ENCODE results near the gene PCDHA9. TPM values are rescaled to one million over a fixed set of nuclear protein-coding genes. Genes with fewer than 3 reads are reported as not detected.
"Not testable (repeated sequence)": the region's sequence is repeated elsewhere in the genome, so short reads cannot be mapped to it uniquely, and the experiment has no call there.

Gene PCDHA9
- total RNA-seq, 4 donors from 2014 or later, result 0.44 to 0.79 (median 0.56) TPM; not detected in 1

GRCh38 chr5:140833993-140834392, 14.2 kb upstream of the PCDHA9 start, which contains the start of gene PCDHA7:
PCDHA7 (plus strand) TSS chr5:140834269; CDS start chr5:140834384, 115 bp downstream.
- TF ChIP-seq, protein P1, sequence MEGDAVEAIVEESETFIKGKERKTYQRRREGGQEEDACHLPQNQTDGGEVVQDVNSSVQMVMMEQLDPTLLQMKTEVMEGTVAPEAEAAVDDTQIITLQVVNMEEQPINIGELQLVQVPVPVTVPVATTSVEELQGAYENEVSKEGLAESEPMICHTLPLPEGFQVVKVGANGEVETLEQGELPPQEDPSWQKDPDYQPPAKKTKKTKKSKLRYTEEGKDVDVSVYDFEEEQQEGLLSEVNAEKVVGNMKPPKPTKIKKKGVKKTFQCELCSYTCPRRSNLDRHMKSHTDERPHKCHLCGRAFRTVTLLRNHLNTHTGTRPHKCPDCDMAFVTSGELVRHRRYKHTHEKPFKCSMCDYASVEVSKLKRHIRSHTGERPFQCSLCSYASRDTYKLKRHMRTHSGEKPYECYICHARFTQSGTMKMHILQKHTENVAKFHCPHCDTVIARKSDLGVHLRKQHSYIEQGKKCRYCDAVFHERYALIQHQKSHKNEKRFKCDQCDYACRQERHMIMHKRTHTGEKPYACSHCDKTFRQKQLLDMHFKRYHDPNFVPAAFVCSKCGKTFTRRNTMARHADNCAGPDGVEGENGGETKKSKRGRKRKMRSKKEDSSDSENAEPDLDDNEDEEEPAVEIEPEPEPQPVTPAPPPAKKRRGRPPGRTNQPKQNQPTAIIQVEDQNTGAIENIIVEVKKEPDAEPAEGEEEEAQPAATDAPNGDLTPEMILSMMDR (IDR thresholded peaks at IDR 0.05), result no peak
- ATAC-seq (ENCODE audit: low FRiP score) (no peak), DNase-seq (ENCODE audit: low spot score) (no peak)

DNA sequence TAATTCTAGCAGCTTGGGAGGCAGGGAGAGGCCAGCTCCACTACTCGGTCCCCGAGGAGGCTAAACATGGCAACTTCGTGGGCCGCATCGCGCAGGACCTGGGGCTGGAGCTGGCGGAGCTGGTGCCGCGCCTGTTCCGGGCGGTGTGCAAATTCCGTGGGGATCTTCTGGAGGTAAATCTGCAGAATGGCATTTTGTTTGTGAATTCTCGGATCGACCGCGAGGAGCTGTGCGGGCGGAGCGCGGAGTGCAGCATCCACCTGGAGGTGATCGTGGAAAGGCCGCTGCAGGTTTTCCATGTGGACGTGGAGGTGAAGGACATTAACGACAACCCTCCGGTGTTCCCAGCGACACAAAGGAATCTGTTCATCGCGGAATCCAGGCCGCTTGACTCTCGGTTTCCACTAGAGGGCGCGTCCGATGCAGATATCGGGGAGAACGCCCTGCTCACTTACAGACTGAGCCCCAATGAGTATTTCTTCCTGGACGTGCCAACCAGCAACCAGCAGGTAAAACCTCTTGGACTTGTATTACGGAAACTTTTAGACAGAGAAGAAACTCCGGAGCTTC, 13.7 kb upstream of the PCDHA9 start:
- not testable (repeated sequence) for DNase-seq (ENCODE audit: low spot score); ATAC-seq (ENCODE audit: low FRiP score)

DNA sequence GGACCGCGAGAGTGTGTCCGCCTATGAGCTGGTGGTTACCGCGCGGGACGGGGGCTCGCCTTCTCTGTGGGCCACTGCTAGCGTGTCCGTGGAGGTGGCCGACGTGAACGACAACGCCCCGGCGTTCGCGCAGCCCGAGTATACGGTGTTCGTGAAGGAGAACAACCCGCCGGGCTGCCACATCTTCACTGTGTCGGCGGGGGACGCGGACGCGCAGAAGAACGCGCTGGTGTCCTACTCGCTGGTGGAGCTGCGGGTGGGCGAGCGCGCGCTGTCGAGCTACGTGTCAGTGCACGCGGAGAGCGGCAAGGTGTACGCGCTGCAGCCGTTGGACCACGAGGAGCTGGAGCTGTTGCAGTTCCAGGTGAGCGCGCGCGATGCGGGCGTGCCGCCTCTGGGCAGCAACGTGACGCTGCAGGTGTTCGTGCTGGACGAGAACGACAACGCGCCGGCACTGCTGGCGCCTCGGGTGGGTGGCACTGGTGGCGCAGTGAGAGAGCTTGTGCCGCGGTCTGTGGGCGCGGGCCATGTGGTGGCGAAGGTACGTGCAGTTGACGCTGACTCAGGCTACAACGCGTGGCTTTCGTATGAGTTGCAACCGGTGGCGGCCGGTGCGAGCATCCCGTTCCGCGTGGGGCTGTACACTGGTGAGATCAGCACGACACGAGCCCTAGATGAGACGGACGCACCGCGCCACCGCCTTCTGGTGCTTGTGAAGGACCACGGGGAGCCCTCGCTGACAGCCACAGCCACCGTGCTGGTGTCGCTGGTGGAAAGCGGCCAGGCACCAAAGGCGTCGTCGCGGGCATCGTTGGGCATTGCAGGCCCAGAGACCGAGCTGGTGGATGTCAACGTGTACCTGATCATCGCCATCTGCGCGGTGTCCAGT, 12.3 kb upstream of the PCDHA9 start:
- ATAC-seq (ENCODE audit: low FRiP score), result no peak
- TF ChIP-seq, protein P1 (IDR thresholded peaks at IDR 0.05), result no peak
- DNase-seq (ENCODE audit: low spot score), result no peak

GRCh38 chr5:140840978-140841962, 6.9 kb upstream of the PCDHA9 start, which contains the start of gene PCDHA8:
PCDHA8 (plus strand) TSS chr5:140841187; CDS start chr5:140841322, 135 bp downstream.
- DNase-seq (ENCODE audit: low spot score) (no peak), ATAC-seq (ENCODE audit: low FRiP score) (no peak)
- TF ChIP-seq, protein P1 (IDR thresholded peaks at IDR 0.05), result no peak

- DNase-seq (ENCODE audit: low spot score) (no peak), ATAC-seq (ENCODE audit: low FRiP score) (no peak)
- TF ChIP-seq, protein P1 (IDR thresholded peaks at IDR 0.05), result no peak
These were observed 5.1 kb upstream of the PCDHA9 start for GRCh38 chr5:140842798-140843733.

DNA sequence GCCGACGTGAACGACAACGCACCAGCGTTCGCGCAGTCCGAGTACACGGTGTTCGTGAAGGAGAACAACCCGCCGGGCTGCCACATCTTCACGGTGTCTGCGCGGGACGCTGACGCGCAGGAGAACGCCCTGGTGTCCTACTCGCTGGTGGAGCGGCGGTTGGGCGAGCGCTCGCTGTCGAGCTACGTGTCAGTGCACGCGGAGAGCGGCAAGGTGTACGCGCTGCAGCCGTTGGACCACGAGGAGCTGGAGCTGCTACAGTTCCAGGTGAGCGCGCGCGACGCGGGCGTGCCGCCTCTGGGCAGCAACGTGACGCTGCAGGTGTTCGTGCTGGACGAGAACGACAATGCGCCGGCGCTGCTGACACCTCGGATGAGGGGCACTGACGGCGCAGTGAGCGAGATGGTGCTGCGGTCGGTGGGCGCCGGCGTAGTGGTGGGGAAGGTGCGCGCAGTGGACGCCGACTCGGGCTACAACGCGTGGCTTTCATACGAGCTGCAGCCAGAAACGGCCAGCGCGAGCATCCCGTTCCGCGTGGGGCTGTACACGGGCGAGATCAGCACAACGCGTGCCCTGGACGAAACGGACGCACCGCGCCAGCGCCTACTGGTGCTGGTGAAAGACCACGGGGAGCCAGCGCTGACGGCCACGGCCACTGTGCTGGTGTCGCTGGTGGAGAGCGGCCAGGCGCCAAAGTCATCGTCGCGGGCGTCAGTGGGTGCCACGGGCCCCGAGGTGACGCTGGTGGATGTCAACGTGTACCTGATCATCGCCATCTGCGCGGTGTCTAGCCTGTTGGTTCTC, 1.9 kb downstream of the PCDHA9 start:
- peak; percentile 19 for ATAC-seq (ENCODE audit: low FRiP score)
- not testable (repeated sequence) for DNase-seq (ENCODE audit: low spot score)

Data from omental fat pad (tissue), 4 donors.